HG02763 (cell line): Measurements from ENCODE around the gene LGALS4.
"Not testable (repeated sequence)": the region's sequence is repeated elsewhere in the genome, so short reads cannot be mapped to it uniquely, and the experiment has no call there.

Source experiments
- ATAC-seq: cut with Tn5 transposase; IDR thresholded peaks from one replicate; pipeline ENCODE4 v1.9.1; 2021; ENCODE audit warnings: mild to moderate bottlenecking, moderate library complexity; ENCODE audit not compliant: unreplicated experiment

The LGALS4 gene

GRCh38 chr19:38797781-38798180 lies 15.0 kb downstream of the LGALS4 start:
- ATAC-seq, result not testable (repeated sequence)

DNA sequence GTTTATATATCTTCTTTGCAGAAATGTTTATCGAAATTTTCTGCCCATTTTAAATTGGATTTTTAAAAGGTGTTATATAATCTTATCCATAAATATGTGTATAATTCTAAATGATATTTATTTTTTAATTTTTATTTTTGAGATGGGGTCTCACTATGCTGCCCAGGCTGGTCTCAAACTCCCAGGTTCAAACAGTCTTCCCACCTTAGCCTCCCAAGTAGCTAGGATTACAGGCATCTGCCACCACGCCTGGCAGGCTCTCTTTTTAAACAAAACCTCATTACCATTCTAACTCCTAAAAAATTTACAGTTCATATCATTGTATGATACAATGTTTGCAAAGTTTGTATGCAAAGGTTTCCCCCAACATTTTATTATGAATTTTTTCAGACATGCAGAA lies 16.6 kb downstream of the LGALS4 start:
- ATAC-seq, result no peak

DNA sequence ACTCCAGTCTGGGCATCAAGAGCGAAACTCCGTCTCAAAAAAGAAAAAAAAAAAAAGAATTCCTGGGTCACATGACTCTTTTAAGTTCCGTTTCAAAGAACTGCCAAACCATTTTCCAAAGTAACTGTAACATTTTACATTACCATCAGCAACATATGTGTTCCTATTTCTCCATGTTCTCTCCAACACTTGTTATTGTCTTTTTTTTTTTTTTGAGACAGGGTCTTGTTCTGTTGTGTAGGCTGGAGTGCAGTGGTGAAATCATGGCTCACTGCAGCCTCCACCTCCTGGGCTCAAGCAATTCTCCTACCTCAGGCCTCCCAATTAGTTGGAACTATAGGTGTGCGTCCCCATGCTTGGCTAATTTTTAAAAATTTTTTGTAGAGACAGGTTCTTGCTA lies 17.2 kb downstream of the LGALS4 start:
- ATAC-seq, result no peak

GRCh38 chr19:38793671-38794070 lies 19.1 kb downstream of the LGALS4 start:
- ATAC-seq, result no peak

DNA sequence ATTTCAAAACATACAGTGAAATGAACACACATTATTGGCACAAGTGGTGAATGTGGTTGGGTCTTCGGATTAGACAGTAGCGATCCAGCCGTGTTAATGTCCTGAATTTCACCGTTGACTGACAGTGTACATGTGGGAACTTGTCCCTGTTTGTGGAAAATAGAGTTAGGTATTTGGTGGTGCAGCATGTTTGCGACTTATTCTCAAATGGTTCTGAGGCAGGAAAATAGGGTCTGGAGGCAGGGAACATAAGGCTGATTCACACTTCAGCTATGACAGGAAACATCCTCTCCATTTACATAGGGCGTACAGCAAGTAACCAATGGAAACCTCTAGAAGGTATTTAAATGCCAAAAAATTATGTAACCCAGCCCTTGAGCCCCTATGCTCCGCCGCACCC lies 19.6 kb downstream of the LGALS4 start:
- no peak for ATAC-seq

DNA sequence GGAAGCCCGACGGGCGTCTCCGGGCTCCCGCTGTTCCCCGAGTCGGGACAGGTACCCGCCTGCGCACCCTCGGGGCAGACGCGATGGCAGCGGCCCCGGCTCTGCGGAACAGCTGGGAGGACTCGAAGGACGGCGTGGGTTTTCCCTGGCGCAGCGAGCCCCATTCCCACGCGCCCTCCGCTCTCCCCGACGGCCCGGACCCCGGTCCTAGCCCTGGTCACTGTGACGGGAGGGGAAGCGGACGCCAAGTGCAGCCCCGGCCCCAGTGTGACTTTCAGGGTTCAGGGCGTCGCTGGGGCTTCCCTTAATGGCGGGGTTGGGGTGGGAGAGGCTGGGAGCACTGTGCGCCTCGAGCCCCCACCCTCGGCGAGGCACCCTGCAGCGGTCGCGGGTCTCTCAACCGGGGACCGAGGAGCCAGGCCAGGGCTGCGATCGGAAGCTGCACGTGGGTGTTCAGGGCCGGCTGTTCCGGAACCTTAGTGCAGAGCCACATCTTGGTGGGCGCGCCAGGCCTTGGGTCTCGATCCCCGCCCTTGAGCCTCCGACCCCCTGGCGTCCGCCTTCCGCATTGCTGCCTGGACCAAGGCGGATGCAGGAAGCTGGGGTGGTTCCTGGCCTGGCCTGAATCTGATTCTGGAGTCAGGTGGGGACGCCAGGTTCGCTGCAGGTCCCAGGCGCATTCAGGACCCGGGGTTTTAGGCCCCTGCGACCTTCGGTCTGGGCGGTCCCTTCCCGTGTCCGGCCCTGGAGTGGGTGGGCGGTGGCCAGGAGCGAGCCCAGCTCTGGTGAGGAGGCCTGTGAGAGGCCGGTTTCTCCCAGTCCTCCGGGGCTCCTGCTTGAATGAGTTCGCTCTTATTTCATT lies 20.3 kb downstream of the LGALS4 start:
- ATAC-seq, result no peak

DNA sequence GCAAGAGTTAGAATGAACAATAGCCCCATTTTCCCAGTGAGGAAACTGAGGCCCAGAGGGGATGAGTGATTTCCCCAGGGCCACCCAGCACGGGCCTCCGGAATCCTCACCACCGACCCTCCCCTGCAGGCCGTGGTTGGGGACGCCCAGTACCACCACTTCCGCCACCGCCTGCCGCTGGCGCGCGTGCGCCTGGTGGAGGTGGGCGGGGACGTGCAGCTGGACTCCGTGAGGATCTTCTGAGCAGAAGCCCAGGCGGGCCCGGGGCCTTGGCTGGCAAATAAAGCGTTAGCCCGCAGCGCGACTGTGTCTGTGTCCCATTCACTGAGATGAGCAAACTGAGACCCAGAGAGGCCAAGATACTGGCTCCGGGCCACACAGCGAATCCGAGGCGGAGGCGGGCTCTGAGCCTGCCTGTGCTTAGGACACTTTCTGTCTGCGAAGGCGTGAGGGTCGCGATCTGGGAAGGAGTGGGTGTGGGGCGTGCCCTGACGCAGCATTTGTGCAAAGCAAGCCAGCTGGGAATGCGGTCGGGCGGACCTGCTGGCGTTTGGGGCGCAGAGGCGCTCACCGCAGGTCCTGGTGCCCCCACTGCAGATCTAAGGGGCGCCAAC lies 21.2 kb downstream of the LGALS4 start:
- peak; percentile 52 for ATAC-seq

DNA sequence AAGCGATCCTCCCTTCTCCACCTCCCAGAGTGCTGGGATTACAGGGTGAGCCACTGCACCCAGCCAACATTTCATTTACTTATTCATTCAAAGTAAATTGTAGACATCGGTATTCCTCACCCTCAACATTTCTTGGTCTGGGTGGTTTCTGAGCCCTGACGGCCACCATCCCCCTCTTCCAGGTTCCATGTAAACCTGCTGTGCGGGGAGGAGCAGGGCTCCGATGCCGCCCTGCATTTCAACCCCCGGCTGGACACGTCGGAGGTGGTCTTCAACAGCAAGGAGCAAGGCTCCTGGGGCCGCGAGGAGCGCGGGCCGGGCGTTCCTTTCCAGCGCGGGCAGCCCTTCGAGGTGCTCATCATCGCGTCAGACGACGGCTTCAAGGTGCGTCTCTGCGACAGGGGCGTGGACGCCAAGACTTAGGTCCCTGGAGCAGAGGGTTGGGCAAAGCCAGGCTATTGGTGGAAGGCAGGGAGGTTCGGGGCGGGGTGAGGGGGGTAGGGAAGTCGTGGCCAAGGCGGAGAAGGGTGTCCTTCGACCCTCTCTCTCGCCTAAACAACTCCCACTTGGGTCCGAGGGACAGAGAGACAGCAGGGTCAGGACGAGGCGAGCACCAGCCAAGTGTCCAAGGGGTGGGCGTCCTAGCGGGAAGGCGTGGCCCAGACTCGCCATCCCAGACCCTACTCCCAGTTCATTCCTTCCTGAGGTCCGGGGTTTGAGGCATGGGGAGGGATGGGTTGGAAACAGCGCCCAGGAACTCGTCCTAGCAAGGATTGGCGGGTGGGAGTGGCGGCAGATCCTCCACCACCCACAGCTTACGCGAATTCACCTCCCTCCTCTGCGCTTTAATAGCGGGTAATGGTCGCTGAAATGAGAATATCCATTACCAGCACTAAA lies 22.0 kb downstream of the LGALS4 start:
- not testable (repeated sequence) for ATAC-seq

DNA sequence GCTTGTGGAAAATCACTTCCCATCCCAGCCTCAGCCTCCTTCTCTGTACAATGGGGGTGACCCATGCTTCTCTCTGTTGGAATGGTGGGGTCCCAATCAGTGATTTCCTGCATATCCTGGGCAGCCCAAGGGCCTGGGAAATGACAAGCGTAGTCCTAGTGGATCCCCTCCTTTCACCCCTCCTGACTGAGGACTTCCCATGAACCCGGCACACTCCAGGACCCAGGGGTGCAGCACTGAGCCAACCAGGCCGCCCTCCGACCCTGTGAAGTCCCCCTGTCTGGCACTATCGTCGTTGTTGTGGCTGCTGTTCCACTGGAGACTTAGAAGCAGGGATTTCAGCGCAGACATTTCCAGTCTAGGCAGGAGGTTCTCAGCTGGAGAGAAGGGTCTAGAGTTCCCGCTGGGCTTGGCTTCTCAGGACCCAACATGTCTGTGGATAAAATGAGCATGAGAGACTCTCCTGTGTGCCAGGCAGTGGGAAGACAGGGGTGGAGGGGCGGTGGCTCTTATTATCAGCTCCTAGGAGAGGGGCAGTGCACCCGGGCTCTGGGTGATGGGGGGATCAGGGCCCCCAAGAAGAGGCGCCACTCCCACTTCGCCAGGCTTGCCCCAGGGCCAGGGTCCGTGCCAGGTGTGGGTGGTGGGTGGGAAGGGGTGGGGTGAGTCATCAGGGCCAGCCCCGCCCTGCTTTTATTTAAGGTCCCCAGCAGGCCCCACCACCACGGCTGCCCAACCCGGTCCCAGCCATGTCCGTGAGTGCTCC lies 24.1 kb downstream of the LGALS4 start, which contains the start of gene LGALS7B:
LGALS7B (plus strand) TSS at position 723 of the 766 bp plus-strand sequence; CDS start at position 750, 27 bp downstream.
- no peak for ATAC-seq

DNA sequence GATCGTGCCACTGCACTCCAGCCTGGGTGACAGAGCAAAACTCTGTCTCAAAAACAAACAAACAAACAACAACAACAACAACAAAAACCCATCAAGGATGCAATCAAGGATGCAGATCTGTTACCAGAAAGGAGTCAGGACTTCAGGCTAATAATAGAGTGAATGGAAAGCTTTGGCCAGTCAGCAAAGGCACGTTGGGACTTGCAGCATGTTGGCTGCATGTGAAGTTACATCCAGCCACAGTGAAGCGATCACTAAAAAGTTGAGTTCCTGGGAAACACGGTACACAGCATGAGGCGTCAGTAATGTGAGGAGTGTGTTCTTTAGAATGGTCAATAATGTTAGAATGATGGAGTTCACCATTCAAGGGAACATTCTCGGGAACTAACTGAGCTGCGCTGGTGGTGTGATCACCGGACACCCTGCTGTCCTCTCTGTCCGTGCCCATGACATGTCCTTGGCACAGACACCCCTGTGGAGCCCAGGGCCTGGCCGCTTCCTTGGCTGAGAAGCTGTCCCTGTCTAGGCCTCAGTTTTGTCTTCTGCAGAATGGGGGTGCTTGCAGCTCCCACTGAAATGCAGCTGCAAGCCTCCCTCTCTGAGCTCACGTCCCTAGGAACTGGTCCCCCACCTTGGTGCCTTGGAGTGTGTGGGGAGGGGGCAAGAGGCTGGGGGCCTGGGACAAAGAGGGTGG lies 26.0 kb downstream of the LGALS4 start:
- no peak for ATAC-seq

DNA sequence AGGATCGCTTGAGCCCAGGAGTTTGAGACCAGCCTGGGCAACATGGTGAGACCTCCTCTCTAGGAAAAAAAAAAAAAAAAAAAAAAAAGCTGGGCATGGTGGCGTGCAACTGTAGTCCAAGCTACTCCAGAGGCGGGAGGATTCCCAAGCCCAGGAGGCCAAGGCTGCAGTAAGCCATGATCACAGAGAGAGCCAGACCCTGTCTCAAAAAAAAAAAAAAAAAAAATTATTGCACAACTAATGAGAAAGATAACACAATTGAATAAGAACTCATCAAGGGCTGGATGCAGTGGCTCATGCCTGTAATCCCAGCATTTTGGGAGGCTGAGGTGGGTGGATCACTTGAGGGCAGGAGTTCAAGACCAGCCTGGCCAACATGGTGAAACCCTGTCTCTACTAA lies 26.7 kb downstream of the LGALS4 start:
- not testable (repeated sequence) for ATAC-seq

GRCh38 chr19:38785187-38785699 lies 27.5 kb downstream of the LGALS4 start:
- no peak for ATAC-seq

GRCh38 chr19:38784224-38784623 lies 28.5 kb downstream of the LGALS4 start:
- no peak for ATAC-seq

DNA sequence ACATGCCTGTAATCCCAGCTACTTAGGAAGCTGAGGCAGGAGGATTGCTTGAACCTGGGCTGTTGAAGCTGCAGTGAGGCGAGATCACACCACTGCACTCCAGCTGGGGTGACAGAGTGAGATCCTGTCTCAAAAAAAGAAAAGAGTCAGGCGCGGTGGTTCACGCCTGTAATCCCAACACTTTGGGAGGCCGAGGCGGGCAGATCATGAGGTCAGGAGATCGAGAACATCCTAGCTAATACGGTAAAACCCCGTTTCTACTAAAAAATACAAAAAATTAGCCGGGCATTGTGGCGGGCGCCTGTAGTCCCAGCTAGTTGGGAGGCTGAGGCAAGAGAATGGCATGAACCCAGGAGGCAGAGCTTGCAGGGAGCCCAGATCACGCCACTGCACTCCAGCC lies 30.5 kb downstream of the LGALS4 start:
- ATAC-seq, result not testable (repeated sequence)

DNA sequence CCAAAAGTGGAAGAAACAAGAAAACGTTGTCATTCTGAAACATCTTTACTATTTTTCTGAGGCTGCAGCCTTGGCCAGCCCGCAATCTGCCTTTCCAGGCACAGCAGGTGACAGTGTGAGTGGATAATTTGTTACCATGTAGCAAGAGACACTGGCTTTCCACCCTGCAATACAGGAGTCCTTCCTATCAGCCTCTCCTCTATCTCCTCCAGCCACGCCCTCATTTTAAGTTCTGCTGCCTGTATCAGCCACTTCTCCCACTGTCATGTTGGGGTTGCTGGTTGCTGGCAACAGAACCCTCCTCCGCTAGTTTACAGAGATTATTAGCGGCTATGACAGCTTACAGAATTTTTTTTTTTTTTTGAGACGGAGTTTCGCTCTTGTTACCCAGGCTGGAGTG lies 31.7 kb downstream of the LGALS4 start:
- no peak for ATAC-seq

DNA sequence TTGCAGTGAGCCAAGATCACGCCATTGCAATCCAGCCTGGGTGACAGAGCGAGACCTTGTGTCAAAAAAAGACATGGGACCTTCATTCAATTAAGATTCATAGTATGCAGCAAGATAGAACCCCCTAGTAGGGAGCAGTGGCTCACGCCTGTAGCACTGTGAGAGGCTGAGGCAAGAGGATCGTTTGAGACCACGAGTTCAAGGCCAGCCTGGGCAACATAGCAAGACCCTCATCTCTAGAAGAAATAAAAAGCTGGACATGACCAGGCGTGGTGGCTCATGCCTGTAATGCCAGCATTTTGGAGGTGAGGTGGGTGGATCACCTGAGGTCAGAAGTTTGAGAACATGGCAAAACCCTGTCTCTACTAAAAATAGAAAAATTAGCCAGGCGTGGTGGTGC lies 32.3 kb downstream of the LGALS4 start:
- no peak for ATAC-seq

DNA sequence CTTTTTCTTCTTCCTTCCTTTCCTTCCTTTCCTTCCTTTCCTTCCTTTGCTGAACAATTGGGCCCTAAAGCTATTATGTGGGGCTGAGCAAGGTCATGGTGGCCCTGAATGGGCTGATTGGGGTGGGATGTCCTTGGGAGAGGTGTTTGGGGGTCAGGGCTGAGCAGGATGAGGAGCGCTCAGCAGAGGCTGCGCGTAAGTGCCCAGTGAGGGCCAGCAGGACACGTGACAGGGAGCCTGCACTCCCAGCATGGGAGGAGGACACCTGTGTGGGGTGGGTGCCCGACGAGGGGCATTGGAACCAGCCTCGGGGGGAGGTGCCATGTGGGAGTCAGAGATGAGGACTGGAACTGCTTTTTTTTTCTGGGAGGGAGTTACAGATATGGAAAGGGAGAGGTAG lies 34.0 kb downstream of the LGALS4 start:
- no peak for ATAC-seq

DNA sequence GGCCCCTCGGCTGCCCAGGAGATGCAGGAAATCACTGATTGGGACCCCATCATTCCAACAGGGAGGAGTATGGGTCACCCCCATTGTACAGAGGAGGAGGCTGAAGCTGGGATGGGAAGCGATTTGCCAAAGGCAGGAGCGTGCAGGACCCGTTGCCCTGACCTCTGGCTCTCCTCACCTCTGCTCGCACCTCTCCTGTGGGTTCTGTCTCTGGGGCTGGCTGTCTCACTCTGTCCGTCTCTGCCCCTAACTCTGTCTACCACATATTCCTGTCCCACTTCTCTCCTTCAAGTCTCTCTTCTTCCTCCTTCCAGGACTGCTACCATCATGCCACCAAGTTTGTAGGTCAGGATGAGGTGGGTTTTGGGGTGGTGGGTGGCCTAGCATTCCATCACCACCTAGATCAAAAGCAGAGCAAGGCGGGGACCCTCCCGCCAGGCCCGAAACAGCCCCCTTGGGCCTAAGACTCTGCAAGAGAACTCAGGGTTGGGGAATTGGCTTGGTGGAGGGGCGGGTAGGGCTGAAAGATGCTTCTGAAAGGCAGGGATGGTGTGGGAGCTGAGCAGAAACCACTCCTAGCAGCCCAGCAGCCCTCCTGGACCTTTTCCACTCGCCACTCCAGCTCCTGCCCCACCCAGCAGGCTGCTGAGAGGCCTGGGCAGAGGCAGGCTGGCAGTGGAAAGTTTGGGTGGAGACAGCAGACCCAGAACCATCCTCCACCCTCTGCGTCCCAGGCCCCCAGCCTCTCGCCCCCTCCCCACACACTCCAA lies 38.4 kb downstream of the LGALS4 start:
- ATAC-seq, result no peak
